ENCODE measurements around the gene KCNJ5.

The KCNJ5 gene

GRCh38 chr11:128955636-128956035, 64.5 kb downstream of the KCNJ5 start:
- no peak for DNase-seq (ENCODE audit: low read depth in 1 of 2, low spot score in 1 of 2)

GRCh38 chr11:128956401-128957201, 65.4 kb downstream of the KCNJ5 start:
- DNase-seq (ENCODE audit: low read depth in 1 of 2, low spot score in 1 of 2): peak in 1 of 2 donors; percentile 17

- no peak for DNase-seq (ENCODE audit: low read depth in 1 of 2, low spot score in 1 of 2)
Measured at GRCh38 chr11:128957202-128957482, 66.0 kb downstream of the KCNJ5 start.

GRCh38 chr11:128961645-128962044, 70.5 kb downstream of the KCNJ5 start:
- DNase-seq (ENCODE audit: low read depth in 1 of 2, low spot score in 1 of 2): no peak

- no peak for DNase-seq (ENCODE audit: low read depth in 1 of 2, low spot score in 1 of 2)
Measured at GRCh38 chr11:128962896-128963295, 71.7 kb downstream of the KCNJ5 start.

- DNase-seq (ENCODE audit: low read depth in 1 of 2, low spot score in 1 of 2): no peak
Measured at GRCh38 chr11:128963744-128964325, 72.7 kb downstream of the KCNJ5 start.

- no peak for DNase-seq (ENCODE audit: low read depth in 1 of 2, low spot score in 1 of 2)
Measured at GRCh38 chr11:128964463-128964930, 73.3 kb downstream of the KCNJ5 start.

- no peak for DNase-seq (ENCODE audit: low read depth in 1 of 2, low spot score in 1 of 2)
Measured at GRCh38 chr11:128965485-128965884, 74.3 kb downstream of the KCNJ5 start.

GRCh38 chr11:128967578-128967977, 76.4 kb downstream of the KCNJ5 start:
- DNase-seq (ENCODE audit: low read depth in 1 of 2, low spot score in 1 of 2): no peak

- no peak for DNase-seq (ENCODE audit: low read depth in 1 of 2, low spot score in 1 of 2)
Measured at GRCh38 chr11:128968916-128969315, 77.8 kb downstream of the KCNJ5 start.
